ENCODE results near the gene FAM114A2.
A peak's percentile ranks its signal among the peaks of the same experiment; 100 is the strongest.

FAM114A2 gene

GRCh38 chr5:154038707-154039457, at the start of gene FAM114A2, which contains the start of gene MFAP3:
TSS of gene FAM114A2 (minus strand) at chr5:154038910. CDS start at chr5:154034953, 3,957 bp downstream.
TSS of gene MFAP3 (plus strand) at chr5:154038967. CDS start at chr5:154049723, 10,756 bp downstream.
- Histone ChIP-seq H3K27me3 (replicated peaks; ENCODE audit: control insufficient read depth, insufficient read depth, low read length) (no peaks in the 10 kb centered on the region), H3K36me3 (ENCODE audit: control insufficient read depth, insufficient read depth, low read length, severe bottlenecking) (no peaks in the 10 kb centered on the region), H3K4me3 (ENCODE audit: low read length) (peak within 1 kb of the TSS; percentile 97), H3K4me1 (ENCODE audit: control insufficient read depth, insufficient read depth, low read length) (peaks cover 30% of the 10 kb centered on the region), H3K9me3 (ENCODE audit: control insufficient read depth, low read length) (no peaks in the 10 kb centered on the region), H3K9ac (ENCODE audit: low read length) (peak within 1 kb of the TSS; percentile 92)
- peak; percentile 97 for DNase-seq (ENCODE audit: low read depth)

- H3K4me1 ChIP-seq (ENCODE audit: control insufficient read depth, insufficient read depth, low read length): peaks cover 25% of the 10 kb centered on the region
These were observed 48.5 kb upstream of the FAM114A2 start for GRCh38 chr5:154087260-154087659.

GRCh38 chr5:154086641-154087040, 47.9 kb upstream of the FAM114A2 start:
- DNase-seq (ENCODE audit: low read depth): no peak
- peaks cover 19% of the 10 kb centered on the region for H3K4me1 ChIP-seq (ENCODE audit: control insufficient read depth, insufficient read depth, low read length)
- H3K9ac ChIP-seq (ENCODE audit: low read length): no peak overlapping the region
- no peak overlapping the region for H3K4me3 ChIP-seq (ENCODE audit: low read length)
- H3K36me3 ChIP-seq (ENCODE audit: control insufficient read depth, insufficient read depth, low read length, severe bottlenecking): no peaks in the 10 kb centered on the region
- H3K9me3 ChIP-seq (ENCODE audit: control insufficient read depth, low read length): no peaks in the 10 kb centered on the region
- peaks cover 3% of the 10 kb centered on the region for H3K27me3 ChIP-seq (replicated peaks; ENCODE audit: control insufficient read depth, insufficient read depth, low read length)

More at GRCh38 chr5:154087260-154087659, 48.5 kb upstream of the FAM114A2 start:
- peaks cover 3% of the 10 kb centered on the region for H3K27me3 ChIP-seq (replicated peaks; ENCODE audit: control insufficient read depth, insufficient read depth, low read length)
- H3K36me3 ChIP-seq (ENCODE audit: control insufficient read depth, insufficient read depth, low read length, severe bottlenecking): no peaks in the 10 kb centered on the region
- H3K9me3 ChIP-seq (ENCODE audit: control insufficient read depth, low read length): no peaks in the 10 kb centered on the region
- DNase-seq (ENCODE audit: low read depth): no peak
- H3K4me3 ChIP-seq (ENCODE audit: low read length): no peak overlapping the region
- no peak overlapping the region for H3K9ac ChIP-seq (ENCODE audit: low read length)

GRCh38 chr5:154086146-154086545, 47.4 kb upstream of the FAM114A2 start:
- H3K4me1 ChIP-seq (ENCODE audit: control insufficient read depth, insufficient read depth, low read length): peaks cover 15% of the 10 kb centered on the region

GRCh38 chr5:154084062-154084639, 45.4 kb upstream of the FAM114A2 start:
- Histone ChIP-seq H3K4me3 (ENCODE audit: low read length) (no peak overlapping the region), H3K9ac (ENCODE audit: low read length) (no peak overlapping the region), H3K36me3 (ENCODE audit: control insufficient read depth, insufficient read depth, low read length, severe bottlenecking) (no peaks in the 10 kb centered on the region), H3K27me3 (replicated peaks; ENCODE audit: control insufficient read depth, insufficient read depth, low read length) (no peaks in the 10 kb centered on the region), H3K4me1 (ENCODE audit: control insufficient read depth, insufficient read depth, low read length) (peaks cover 15% of the 10 kb centered on the region), H3K9me3 (ENCODE audit: control insufficient read depth, low read length) (no peaks in the 10 kb centered on the region)
- no peak for DNase-seq (ENCODE audit: low read depth)

More at GRCh38 chr5:154086146-154086545, 47.4 kb upstream of the FAM114A2 start:
- no peaks in the 10 kb centered on the region for H3K36me3 ChIP-seq (ENCODE audit: control insufficient read depth, insufficient read depth, low read length, severe bottlenecking)
- no peak overlapping the region for H3K9ac ChIP-seq (ENCODE audit: low read length)
- DNase-seq (ENCODE audit: low read depth): no peak
- H3K27me3 ChIP-seq (replicated peaks; ENCODE audit: control insufficient read depth, insufficient read depth, low read length): peaks cover 3% of the 10 kb centered on the region
- no peaks in the 10 kb centered on the region for H3K9me3 ChIP-seq (ENCODE audit: control insufficient read depth, low read length)
- no peak overlapping the region for H3K4me3 ChIP-seq (ENCODE audit: low read length)

GRCh38 chr5:154081246-154081645, 42.5 kb upstream of the FAM114A2 start:
- Histone ChIP-seq H3K9ac (ENCODE audit: low read length) (no peak overlapping the region), H3K27me3 (replicated peaks; ENCODE audit: control insufficient read depth, insufficient read depth, low read length) (peaks cover 3% of the 10 kb centered on the region), H3K9me3 (ENCODE audit: control insufficient read depth, low read length) (no peaks in the 10 kb centered on the region), H3K4me3 (ENCODE audit: low read length) (no peak overlapping the region), H3K36me3 (ENCODE audit: control insufficient read depth, insufficient read depth, low read length, severe bottlenecking) (no peaks in the 10 kb centered on the region), H3K4me1 (ENCODE audit: control insufficient read depth, insufficient read depth, low read length) (peaks cover 12% of the 10 kb centered on the region)
- no peak for DNase-seq (ENCODE audit: low read depth)

- H3K4me1 ChIP-seq (ENCODE audit: control insufficient read depth, insufficient read depth, low read length): peaks cover 12% of the 10 kb centered on the region
- H3K9me3 ChIP-seq (ENCODE audit: control insufficient read depth, low read length): no peaks in the 10 kb centered on the region
- DNase-seq (ENCODE audit: low read depth): peak; percentile 25
- peaks cover 7% of the 10 kb centered on the region for H3K27me3 ChIP-seq (replicated peaks; ENCODE audit: control insufficient read depth, insufficient read depth, low read length)
- H3K36me3 ChIP-seq (ENCODE audit: control insufficient read depth, insufficient read depth, low read length, severe bottlenecking): no peaks in the 10 kb centered on the region
- no peak overlapping the region for H3K4me3 ChIP-seq (ENCODE audit: low read length)
- H3K9ac ChIP-seq (ENCODE audit: low read length): no peak overlapping the region
These were observed 39.6 kb upstream of the FAM114A2 start for GRCh38 chr5:154078272-154078671.

GRCh38 chr5:154077696-154078095, 39.0 kb upstream of the FAM114A2 start:
- DNase-seq (ENCODE audit: low read depth): no peak
- H3K9me3 ChIP-seq (ENCODE audit: control insufficient read depth, low read length): no peaks in the 10 kb centered on the region
- H3K27me3 ChIP-seq (replicated peaks; ENCODE audit: control insufficient read depth, insufficient read depth, low read length): peaks cover 7% of the 10 kb centered on the region
- H3K9ac ChIP-seq (ENCODE audit: low read length): no peak overlapping the region
- no peak overlapping the region for H3K4me3 ChIP-seq (ENCODE audit: low read length)
- H3K36me3 ChIP-seq (ENCODE audit: control insufficient read depth, insufficient read depth, low read length, severe bottlenecking): no peaks in the 10 kb centered on the region
- H3K4me1 ChIP-seq (ENCODE audit: control insufficient read depth, insufficient read depth, low read length): peaks cover 12% of the 10 kb centered on the region

GRCh38 chr5:154076240-154076922, 37.7 kb upstream of the FAM114A2 start:
- Histone ChIP-seq H3K4me1 (ENCODE audit: control insufficient read depth, insufficient read depth, low read length) (peaks cover 12% of the 10 kb centered on the region), H3K9ac (ENCODE audit: low read length) (no peak overlapping the region), H3K9me3 (ENCODE audit: control insufficient read depth, low read length) (no peaks in the 10 kb centered on the region), H3K4me3 (ENCODE audit: low read length) (no peak overlapping the region), H3K27me3 (replicated peaks; ENCODE audit: control insufficient read depth, insufficient read depth, low read length) (peaks cover 11% of the 10 kb centered on the region), H3K36me3 (ENCODE audit: control insufficient read depth, insufficient read depth, low read length, severe bottlenecking) (no peaks in the 10 kb centered on the region)
- DNase-seq (ENCODE audit: low read depth): no peak

- peaks cover 4% of the 10 kb centered on the region for H3K4me1 ChIP-seq (ENCODE audit: control insufficient read depth, insufficient read depth, low read length)
- H3K9me3 ChIP-seq (ENCODE audit: control insufficient read depth, low read length): no peaks in the 10 kb centered on the region
- no peaks in the 10 kb centered on the region for H3K36me3 ChIP-seq (ENCODE audit: control insufficient read depth, insufficient read depth, low read length, severe bottlenecking)
- peaks cover 11% of the 10 kb centered on the region for H3K27me3 ChIP-seq (replicated peaks; ENCODE audit: control insufficient read depth, insufficient read depth, low read length)
- no peak overlapping the region for H3K4me3 ChIP-seq (ENCODE audit: low read length)
- peak; percentile 92 for DNase-seq (ENCODE audit: low read depth)
- peak overlapping the region; percentile 52 for H3K9ac ChIP-seq (ENCODE audit: low read length)
These were observed 33.9 kb upstream of the FAM114A2 start for GRCh38 chr5:154072414-154073171.

Measured in adipocyte (in vitro differentiated cells).